Dendritic cell treated with granulocyte-macrophage colony-stimulating factor and Interleukin-4, amounts not matched to agents 40 ng/mL and 50 ng/mL, for 4 days (primary cell): Measurements from ENCODE around the gene MYLK2.
"Not testable (repeated sequence)": the region's sequence is repeated elsewhere in the genome, so short reads cannot be mapped to it uniquely, and the experiment has no call there.

Experiments
- H3K27ac Mint-ChIP-seq: one replicate; pipeline ENCODE4 v1.8.0; 2022; ENCODE audit warnings: mild to moderate bottlenecking, mixed read lengths
- H3K27me3 Mint-ChIP-seq: one replicate; pipeline ENCODE4 v1.8.0; 2022; ENCODE audit warnings: mild to moderate bottlenecking, mixed read lengths
- H3K36me3 Mint-ChIP-seq: one replicate; pipeline ENCODE4 v1.8.0; 2022; ENCODE audit warnings: low read depth, mixed read lengths
- H3K4me1 Mint-ChIP-seq: one replicate; pipeline ENCODE4 v1.8.0; 2022; ENCODE audit warnings: low read depth, mixed read lengths
- H3K4me3 Mint-ChIP-seq: one replicate; pipeline ENCODE4 v1.8.0; 2022; ENCODE audit warnings: mild to moderate bottlenecking, moderate library complexity, mixed read lengths
- H3K9me3 Mint-ChIP-seq: one replicate; pipeline ENCODE4 v1.8.0; 2022; ENCODE audit warnings: mixed read lengths
- intact Hi-C: fragments of 100-400 bp; cut with micrococcal nuclease; formaldehyde crosslinking; loops from one replicate; pipeline ENCODE4 v1.15.0; 2022

Gene MYLK2

DNA sequence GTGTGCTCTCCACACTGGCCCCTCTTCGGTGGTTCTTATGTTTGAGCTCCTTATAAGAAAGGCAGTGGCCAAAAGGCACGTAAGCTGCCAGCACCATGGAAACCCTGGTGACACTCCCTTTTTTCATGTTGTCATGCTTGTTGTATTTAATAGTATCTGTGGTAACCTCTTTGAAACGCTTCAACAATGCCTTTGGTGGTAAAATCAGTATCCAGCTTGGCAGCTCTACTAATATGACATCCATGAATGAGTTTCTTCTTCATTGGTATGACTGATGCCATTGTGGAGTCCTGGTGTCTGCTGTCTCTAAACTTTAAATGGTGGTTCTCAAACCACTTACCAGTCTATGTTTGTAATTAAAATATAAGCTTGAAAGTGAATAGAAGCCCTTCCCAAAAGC, 10.7 kb upstream of the MYLK2 start:
- H3K27ac Mint-ChIP-seq: no peak overlapping the region
- H3K4me3 Mint-ChIP-seq: no peak overlapping the region
- intact Hi-C loops: no loop called here
- no peaks in the 10 kb centered on the region for H3K36me3 Mint-ChIP-seq
- no peaks in the 10 kb centered on the region for H3K27me3 Mint-ChIP-seq
- H3K9me3 Mint-ChIP-seq: no peaks in the 10 kb centered on the region
- H3K4me1 Mint-ChIP-seq: peaks cover 35% of the 10 kb centered on the region

DNA sequence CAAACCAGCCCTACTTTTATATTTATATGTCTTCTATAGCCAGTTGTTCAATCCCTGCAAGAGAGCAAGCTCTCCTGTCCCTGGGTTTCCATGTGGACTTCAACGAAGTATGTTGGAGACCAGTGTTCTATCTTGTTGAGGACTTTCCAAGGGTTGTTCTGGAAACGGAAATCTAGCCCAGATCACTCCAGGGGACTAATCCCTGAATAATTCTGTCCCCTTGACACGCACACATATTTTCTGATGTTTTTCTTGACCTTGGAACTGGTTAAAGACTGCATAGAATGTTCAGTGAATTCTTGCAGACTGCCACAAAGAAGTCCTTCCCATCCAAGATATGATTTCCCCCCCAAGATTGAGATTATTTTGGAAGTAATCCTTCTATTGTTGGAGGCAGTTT, 9.5 kb upstream of the MYLK2 start:
- H3K27me3 Mint-ChIP-seq: no peaks in the 10 kb centered on the region
- no peaks in the 10 kb centered on the region for H3K9me3 Mint-ChIP-seq
- H3K4me1 Mint-ChIP-seq: peaks cover 28% of the 10 kb centered on the region
- H3K4me3 Mint-ChIP-seq: no peak overlapping the region
- H3K27ac Mint-ChIP-seq: no peak overlapping the region
- intact Hi-C loops: no loop called here
- no peaks in the 10 kb centered on the region for H3K36me3 Mint-ChIP-seq

DNA sequence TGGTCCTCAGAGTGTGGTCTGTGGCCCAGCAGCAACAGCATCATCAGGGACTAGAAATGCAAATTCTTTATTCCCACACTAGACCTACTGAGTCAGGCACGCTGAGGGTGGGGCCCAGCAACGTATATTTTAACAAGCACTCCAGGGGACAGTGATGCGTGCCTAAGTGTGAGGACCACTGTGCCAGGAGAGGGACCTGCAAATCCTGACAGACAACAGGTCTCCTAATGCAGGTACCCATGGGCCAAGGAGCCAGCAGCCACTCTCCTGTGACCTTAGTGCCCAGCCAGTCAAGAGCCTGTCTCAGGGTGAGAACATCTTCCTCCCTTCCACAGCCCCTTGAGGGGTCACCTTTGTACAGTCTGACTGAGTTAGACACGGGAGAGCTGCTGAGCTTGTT, 8.0 kb upstream of the MYLK2 start:
- no peaks in the 10 kb centered on the region for H3K27me3 Mint-ChIP-seq
- H3K9me3 Mint-ChIP-seq: no peaks in the 10 kb centered on the region
- intact Hi-C loops: no loop called here
- no peak overlapping the region for H3K27ac Mint-ChIP-seq
- no peaks in the 10 kb centered on the region for H3K36me3 Mint-ChIP-seq
- peaks cover 24% of the 10 kb centered on the region for H3K4me1 Mint-ChIP-seq
- H3K4me3 Mint-ChIP-seq: no peak overlapping the region

DNA sequence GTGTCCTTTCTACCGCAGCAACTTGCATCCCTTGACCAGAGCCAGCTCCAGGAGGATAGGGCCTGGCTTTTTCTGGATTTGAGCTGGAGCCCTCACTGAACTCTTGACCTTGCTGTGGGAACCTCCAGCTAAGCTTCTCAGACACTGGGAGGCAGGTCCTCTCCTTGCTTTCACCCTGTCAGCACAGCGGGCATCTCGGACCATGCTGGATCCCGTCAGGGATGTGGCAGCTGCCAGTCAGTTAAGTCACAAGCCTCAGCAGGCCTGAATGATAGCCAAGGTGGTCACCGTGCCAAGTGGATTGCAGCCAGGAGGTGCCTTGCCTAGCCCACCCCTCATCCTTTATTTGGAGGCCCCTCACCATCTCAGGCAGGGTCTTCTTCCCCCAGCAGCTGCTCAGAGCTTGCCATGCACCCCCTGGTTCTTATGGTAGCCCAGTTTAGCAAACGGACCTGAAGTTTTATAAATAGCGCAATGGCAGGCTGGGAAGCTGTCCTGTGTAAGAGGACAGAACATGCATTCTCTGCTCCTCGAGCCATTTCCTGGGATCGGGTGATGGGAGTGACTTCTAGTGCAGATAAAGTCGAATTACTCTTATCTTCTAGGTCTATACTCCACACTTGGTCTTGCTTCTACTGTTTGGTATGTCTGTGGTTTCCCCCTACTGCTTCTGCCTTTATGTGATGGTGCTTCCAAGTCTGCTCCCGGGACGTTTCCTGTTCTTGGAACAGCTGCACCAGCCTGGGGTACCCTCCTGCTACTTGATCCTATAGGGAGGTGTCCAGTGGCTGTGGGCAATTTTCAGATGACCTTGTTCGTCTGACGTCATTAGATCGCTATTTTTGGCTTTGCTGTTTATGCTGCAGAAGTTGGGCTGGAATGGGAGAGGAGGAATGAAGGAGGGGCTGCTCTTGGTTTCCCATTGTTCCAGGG, 7.1 kb upstream of the MYLK2 start:
- Mint-ChIP-seq H3K27me3 (no peaks in the 10 kb centered on the region), H3K36me3 (no peaks in the 10 kb centered on the region), H3K4me3 (no peak overlapping the region), H3K4me1 (peaks cover 18% of the 10 kb centered on the region), H3K27ac (no peak overlapping the region), H3K9me3 (no peaks in the 10 kb centered on the region)
- intact Hi-C loops: no loop called here

DNA sequence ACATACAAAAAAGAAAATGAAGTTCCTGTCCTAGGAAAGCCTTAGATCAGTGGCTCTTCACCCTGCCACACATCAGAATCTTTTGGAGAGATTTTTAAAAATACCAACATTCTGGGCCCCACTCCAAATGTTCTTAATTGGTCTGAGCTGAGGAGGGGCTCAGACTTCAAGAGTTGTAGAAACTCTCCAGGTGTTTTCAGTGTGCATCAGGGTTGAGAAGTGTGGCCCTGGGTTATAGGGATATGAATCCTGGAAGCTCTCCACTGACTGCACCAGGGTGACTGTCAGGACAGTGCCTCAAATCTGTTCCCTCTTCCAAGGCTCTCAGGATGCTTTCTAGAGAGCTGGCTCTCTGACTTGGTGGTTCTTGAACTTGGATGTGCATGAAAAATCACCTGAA, 5.5 kb upstream of the MYLK2 start:
- H3K4me1 Mint-ChIP-seq: peaks cover 18% of the 10 kb centered on the region
- peaks cover 2% of the 10 kb centered on the region for H3K27me3 Mint-ChIP-seq
- no peak overlapping the region for H3K4me3 Mint-ChIP-seq
- no peaks in the 10 kb centered on the region for H3K9me3 Mint-ChIP-seq
- intact Hi-C loops: no loop called here
- no peak overlapping the region for H3K27ac Mint-ChIP-seq
- no peaks in the 10 kb centered on the region for H3K36me3 Mint-ChIP-seq

DNA sequence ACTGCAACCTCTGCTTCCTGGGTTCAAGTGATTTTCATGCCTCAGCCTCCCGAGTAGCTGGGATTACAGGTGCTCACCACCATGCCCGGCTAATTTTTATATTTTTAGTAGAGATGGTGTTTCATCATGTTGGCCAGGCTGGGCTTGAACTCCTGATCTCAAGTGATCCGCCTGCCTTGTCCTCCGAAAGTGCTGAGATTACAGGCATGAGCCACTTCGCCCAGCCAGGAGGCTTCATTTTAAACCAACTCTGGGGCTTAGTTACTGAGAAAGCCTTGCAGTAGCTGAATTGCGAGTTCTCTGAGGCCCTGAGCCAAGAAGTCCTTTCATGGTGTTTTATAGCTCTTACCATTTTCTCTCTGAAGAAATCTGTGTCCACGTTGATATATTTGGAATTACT, 5.0 kb upstream of the MYLK2 start:
- H3K4me3 Mint-ChIP-seq, H3K27ac Mint-ChIP-seq, H3K36me3 Mint-ChIP-seq, intact Hi-C loops, H3K9me3 Mint-ChIP-seq, H3K27me3 Mint-ChIP-seq: not testable (repeated sequence)
- H3K4me1 Mint-ChIP-seq: peaks cover 18% of the 10 kb centered on the region

DNA sequence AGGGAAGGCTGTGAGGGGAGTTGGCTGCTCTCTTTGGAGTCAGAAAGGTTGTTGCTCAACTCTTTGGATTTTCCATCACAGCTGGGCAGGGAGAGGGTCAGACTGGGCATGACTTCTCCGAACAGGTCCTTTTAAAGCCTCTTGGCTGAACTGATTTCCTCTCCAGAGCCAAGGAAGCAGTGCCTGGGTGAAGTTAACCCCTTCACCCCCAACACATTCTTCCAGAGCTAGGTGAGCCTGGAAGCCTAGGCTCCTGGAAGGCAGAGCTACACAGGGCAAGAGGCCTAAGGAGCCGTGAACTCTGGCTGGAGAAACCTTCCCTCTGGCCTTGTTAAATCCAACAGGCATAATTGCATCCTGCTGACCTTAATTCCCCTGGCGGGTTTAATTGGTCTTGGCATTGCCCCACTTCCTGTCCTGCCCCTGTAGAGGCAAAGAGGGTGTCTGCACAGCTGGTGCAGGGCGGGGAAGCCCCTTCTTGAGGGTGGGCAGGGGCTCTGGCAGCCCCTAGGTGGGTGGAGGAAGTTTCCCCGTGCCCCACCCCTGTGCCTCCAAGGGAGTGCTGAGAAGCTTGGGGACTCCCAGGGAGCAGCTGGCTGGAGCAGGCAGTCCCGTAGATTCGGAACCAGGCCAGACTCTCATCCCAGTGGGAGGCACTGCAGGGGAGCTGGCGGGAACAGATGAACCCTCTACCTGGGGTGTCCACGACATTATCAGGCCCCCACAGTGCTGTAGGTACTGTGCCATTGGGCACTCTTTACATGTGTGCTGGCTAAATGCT, 3.6 kb upstream of the MYLK2 start:
- Mint-ChIP-seq H3K9me3 (no peaks in the 10 kb centered on the region), H3K4me3 (no peak overlapping the region), H3K27me3 (peaks cover 2% of the 10 kb centered on the region), H3K27ac (no peak overlapping the region), H3K36me3 (no peaks in the 10 kb centered on the region), H3K4me1 (peaks cover 10% of the 10 kb centered on the region)
- intact Hi-C loops: no loop called here

DNA sequence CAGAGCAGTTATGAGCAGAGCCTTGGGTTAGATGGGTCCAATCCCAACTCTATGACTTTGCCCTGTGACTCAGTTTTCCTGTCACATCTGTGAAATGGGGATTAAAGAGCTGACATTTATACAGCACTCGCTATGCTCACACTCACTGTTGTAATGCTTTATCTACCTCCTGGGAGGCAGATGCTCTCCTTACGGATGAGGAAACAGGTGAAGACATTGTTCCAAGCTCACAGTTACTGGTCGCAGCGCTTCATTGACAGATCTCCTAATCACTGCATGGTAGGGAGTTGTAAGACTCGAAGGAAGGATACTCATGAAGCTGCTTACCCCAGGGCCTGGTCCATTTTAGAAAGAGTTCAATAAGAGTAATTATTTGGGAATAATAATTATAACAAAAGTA, 2.9 kb upstream of the MYLK2 start:
- no peaks in the 10 kb centered on the region for H3K36me3 Mint-ChIP-seq
- no peak overlapping the region for H3K4me3 Mint-ChIP-seq
- intact Hi-C loops: no loop called here
- no peak overlapping the region for H3K27ac Mint-ChIP-seq
- H3K9me3 Mint-ChIP-seq: no peaks in the 10 kb centered on the region
- H3K4me1 Mint-ChIP-seq: peaks cover 7% of the 10 kb centered on the region
- peaks cover 3% of the 10 kb centered on the region for H3K27me3 Mint-ChIP-seq

DNA sequence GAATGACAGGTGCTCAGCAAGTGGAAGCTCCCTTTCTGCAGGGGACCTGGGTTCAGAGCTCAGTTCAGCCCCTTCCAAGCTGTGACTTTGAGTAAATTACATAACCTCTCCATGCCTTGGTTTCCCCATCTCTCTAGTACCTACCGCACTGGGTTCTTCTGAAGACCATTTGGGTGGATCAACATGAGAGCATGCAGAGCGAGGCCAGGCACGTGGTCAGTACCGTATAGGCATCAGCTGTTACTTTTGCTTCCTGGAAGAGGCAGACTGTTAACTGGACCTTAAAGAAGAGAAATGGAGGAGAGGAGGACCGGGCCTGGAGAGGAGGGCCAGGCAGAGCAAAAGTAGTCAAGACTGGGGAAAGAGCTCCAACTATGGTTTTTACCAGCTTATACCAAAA, 1.7 kb upstream of the MYLK2 start:
- no peak overlapping the region for H3K4me3 Mint-ChIP-seq
- no peaks in the 10 kb centered on the region for H3K9me3 Mint-ChIP-seq
- H3K36me3 Mint-ChIP-seq: no peaks in the 10 kb centered on the region
- H3K27ac Mint-ChIP-seq: no peak overlapping the region
- H3K27me3 Mint-ChIP-seq: peaks cover 10% of the 10 kb centered on the region
- H3K4me1 Mint-ChIP-seq: peaks cover 1% of the 10 kb centered on the region
- intact Hi-C loops: no loop called here

DNA sequence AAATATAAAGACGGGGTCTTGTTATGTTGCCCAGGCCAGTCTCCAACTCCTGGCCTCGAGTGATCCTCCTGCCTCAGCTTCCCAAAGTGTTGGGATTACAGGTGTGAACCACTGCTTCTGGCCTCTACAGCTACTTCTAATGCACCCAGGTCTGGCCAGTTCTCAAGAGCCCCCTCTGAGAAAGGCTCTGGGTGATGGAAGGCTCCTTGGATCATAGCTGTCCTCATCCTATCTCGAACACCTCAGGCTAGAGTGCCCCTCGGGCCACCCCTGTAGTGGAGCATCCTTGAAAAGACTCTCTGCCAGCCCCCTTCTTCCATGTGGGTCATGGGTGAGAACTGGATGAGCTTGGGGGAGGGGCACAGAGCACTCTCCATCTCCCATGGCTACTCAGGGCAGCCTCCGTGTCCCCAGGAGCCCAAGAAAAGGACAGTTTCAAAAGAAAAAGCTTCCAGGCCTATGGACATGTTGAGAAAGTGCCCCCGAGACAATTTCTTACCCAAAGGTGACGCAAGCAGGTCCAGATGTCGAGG, 714 bp upstream of the MYLK2 start:
- no peaks in the 10 kb centered on the region for H3K36me3 Mint-ChIP-seq
- H3K9me3 Mint-ChIP-seq: no peaks in the 10 kb centered on the region
- no peaks in the 10 kb centered on the region for H3K4me1 Mint-ChIP-seq
- intact Hi-C loops: no loop called here
- no peak overlapping the region for H3K27ac Mint-ChIP-seq
- no peak overlapping the region for H3K4me3 Mint-ChIP-seq
- H3K27me3 Mint-ChIP-seq: peaks cover 11% of the 10 kb centered on the region

DNA sequence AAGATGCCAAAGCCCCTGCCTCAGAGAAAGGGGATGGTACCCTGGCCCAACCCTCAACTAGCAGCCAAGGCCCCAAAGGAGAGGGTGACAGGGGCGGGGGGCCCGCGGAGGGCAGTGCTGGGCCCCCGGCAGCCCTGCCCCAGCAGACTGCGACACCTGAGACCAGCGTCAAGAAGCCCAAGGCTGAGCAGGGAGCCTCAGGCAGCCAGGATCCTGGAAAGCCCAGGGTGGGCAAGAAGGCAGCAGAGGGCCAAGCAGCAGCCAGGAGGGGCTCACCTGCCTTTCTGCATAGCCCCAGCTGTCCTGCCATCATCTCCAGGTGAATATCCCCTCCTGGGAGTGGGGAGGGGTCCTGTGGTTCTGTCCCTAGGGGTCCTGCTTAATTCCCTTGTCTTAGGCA, 1.1 kb downstream of the MYLK2 start:
- Mint-ChIP-seq H3K27me3 (peaks cover 12% of the 10 kb centered on the region), H3K27ac (no peak overlapping the region), H3K4me3 (no peak overlapping the region), H3K4me1 (no peaks in the 10 kb centered on the region), H3K36me3 (no peaks in the 10 kb centered on the region), H3K9me3 (no peaks in the 10 kb centered on the region)
- intact Hi-C loops: no loop called here

DNA sequence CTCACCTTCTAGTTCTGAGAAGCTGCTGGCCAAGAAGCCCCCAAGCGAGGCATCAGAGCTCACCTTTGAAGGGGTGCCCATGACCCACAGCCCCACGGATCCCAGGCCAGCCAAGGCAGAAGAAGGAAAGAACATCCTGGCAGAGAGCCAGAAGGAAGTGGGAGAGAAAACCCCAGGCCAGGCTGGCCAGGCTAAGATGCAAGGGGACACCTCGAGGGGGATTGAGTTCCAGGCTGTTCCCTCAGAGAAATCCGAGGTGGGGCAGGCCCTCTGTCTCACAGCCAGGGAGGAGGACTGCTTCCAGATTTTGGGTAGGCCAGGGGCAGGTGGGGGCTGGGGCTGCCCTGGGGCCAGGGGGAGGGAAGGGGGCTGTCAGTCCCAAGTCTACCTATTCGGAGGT, 2.3 kb downstream of the MYLK2 start:
- Mint-ChIP-seq H3K27ac (no peak overlapping the region), H3K27me3 (peaks cover 12% of the 10 kb centered on the region), H3K4me1 (no peaks in the 10 kb centered on the region), H3K36me3 (no peaks in the 10 kb centered on the region), H3K9me3 (no peaks in the 10 kb centered on the region), H3K4me3 (no peak overlapping the region)
- intact Hi-C loops: no loop called here

DNA sequence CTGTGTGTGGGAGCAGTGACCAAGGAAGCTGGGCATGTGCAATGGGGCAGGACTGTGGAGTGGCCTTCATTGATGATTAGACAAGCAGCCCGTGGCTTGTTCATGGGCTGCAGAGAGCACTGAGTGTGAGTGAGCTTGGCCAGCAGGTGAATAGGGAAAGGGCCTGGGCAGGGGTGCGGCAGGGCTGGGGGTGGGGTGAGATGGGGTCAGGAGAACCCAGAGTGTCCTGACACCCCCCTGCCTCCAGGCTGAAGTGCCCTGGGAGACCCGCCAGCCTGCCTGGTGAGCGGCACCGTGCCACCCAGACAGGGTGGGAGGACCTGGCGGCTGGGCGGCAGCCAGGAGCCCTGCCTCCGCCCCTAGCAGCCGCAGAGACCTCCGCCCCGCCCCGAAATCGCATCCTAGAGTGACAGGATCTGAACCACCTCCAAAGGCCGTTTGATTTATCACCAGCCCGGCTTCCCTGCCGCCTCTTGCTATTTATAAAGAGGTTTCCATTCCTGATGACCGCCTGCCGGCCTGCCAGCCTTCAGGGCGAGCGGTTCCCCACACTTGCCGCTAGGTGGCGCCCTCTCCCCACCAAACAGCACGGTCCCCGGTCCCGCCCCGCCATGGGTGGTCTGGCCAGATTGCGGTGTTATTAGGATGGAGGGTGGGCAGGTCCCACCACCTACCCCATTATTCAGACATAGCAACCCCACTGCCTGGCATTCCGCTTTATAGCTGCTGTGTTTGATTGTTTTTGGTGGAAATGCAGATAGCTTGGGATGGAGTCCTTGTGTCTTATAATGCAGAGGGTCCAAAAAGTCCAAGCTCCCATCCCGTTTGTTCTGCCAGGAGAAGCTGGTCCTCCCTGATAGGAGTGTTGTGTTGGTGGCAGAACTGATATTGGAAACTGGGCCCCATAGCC, 3.5 kb downstream of the MYLK2 start:
- intact Hi-C loops: loop anchor here (1.0 kb wide), 2 partner anchors 24 to 209 kb away; no protein-coding TSS in a partner anchor
- Mint-ChIP-seq H3K4me3 (no peak overlapping the region), H3K36me3 (no peaks in the 10 kb centered on the region), H3K27me3 (peaks cover 12% of the 10 kb centered on the region), H3K9me3 (no peaks in the 10 kb centered on the region), H3K4me1 (no peaks in the 10 kb centered on the region), H3K27ac (no peak overlapping the region)
